Measurements from ENCODE around the gene NCKAP5L.

Gene NCKAP5L

DNA sequence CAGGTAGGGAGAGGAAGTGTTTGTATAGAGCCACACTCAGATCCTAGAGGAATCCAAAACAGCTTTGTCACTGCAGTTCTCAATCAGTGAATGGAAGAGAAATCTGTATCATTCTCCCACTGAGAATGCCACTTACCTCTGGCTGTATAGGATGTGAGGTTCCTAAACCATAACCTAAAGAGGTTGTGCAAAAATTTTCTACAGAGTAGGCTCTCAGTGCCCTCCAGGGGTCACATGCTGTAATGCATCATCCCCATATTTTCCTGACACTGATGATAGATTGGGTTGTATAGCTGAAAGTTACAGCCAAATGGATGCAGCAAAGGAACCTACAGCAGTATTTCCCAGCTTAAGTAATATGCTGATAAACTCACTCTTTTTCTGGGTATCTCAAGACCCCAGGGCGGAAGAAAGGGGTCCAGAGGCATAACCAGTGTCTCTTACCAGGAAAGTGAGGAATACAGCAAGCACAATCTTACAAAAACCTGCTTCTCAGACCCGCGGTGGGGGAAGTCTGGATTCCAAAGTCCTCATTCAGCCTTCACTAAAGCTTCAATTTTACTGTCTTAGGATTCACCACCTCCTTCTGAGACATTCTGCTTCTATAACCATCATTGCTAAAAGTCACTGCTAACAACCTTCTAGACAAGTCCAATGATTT is 10.9 kb upstream of the NCKAP5L start:
- Histone ChIP-seq H3K4me2 (ENCODE audit: low read depth, low read length) (no peak overlapping the region), H4K20me1 (ENCODE audit: insufficient read depth, low read length) (no peaks in the 10 kb centered on the region), H3K9me3 (replicated peaks; ENCODE audit: insufficient read depth, low read length) (no peaks in the 10 kb centered on the region), H3K27ac (ENCODE audit: low read length) (no peak overlapping the region), H3F3A (ENCODE audit: insufficient read depth, low read length) (peaks cover 16% of the 10 kb centered on the region; the same call in 1 of the 2 replicates), H3K27me3 (replicated peaks; ENCODE audit: insufficient read depth, low read length) (no peaks in the 10 kb centered on the region), H3K9me2 (replicated peaks; ENCODE audit: insufficient read depth, low read length) (no peaks in the 10 kb centered on the region), H3K79me2 (ENCODE audit: low read length) (peaks cover 12% of the 10 kb centered on the region), H3K9ac (ENCODE audit: low read length) (no peak overlapping the region), H3K36me3 (replicated peaks; ENCODE audit: insufficient read depth, low read length) (no peaks in the 10 kb centered on the region), H3K4me3 (ENCODE audit: low read length) (no peak overlapping the region), H3K4me1 (ENCODE audit: low read length) (peaks cover 19% of the 10 kb centered on the region), H2AFZ (ENCODE audit: low read length) (no peak overlapping the region)
- no peak for TF ChIP-seq EZH2 (optimal IDR thresholded peaks at IDR 0.05; ENCODE audit: low read depth, low read length)
- TF ChIP-seq CTCF (IDR thresholded peaks at IDR 0.05; ENCODE audit: low read length): peak; percentile 72
- DNase-seq: peak; percentile 58

GRCh38 chr12:49832836-49833421 is 4.7 kb upstream of the NCKAP5L start:
- no peaks in the 10 kb centered on the region for H3K36me3 ChIP-seq (replicated peaks; ENCODE audit: insufficient read depth, low read length)
- H2AFZ ChIP-seq (ENCODE audit: low read length): no peak overlapping the region
- peaks cover 38% of the 10 kb centered on the region for H3K27me3 ChIP-seq (replicated peaks; ENCODE audit: insufficient read depth, low read length)
- no peak overlapping the region for H3K4me3 ChIP-seq (ENCODE audit: low read length)
- H4K20me1 ChIP-seq (ENCODE audit: insufficient read depth, low read length): no peaks in the 10 kb centered on the region
- H3K9me2 ChIP-seq (replicated peaks; ENCODE audit: insufficient read depth, low read length): no peaks in the 10 kb centered on the region
- H3F3A ChIP-seq (ENCODE audit: insufficient read depth, low read length): no peaks in the 10 kb centered on the region
- no peak overlapping the region for H3K27ac ChIP-seq (ENCODE audit: low read length)
- no peaks in the 10 kb centered on the region for H3K9me3 ChIP-seq (replicated peaks; ENCODE audit: insufficient read depth, low read length)
- H3K79me2 ChIP-seq (ENCODE audit: low read length): no peaks in the 10 kb centered on the region
- no peak overlapping the region for H3K4me2 ChIP-seq (ENCODE audit: low read depth, low read length)
- TF ChIP-seq CTCF (IDR thresholded peaks at IDR 0.05; ENCODE audit: low read length): no peak
- TF ChIP-seq EZH2phosphoT487 (IDR thresholded peaks at IDR 0.05; ENCODE audit: low read length): no peak
- no peak for TF ChIP-seq EZH2 (optimal IDR thresholded peaks at IDR 0.05; ENCODE audit: low read depth, low read length)
- H3K4me1 ChIP-seq (ENCODE audit: low read length): peaks cover 12% of the 10 kb centered on the region
- DNase-seq: no peak
- H3K9ac ChIP-seq (ENCODE audit: low read length): no peak overlapping the region

GRCh38 chr12:49831717-49832116 is 3.5 kb upstream of the NCKAP5L start:
- peaks cover 48% of the 10 kb centered on the region for H3K27me3 ChIP-seq (replicated peaks; ENCODE audit: insufficient read depth, low read length)

More at GRCh38 chr12:49831717-49832116, 3.5 kb upstream of the NCKAP5L start:
- DNase-seq: no peak
- no peaks in the 10 kb centered on the region for H3K36me3 ChIP-seq (replicated peaks; ENCODE audit: insufficient read depth, low read length)
- no peak overlapping the region for H3K4me3 ChIP-seq (ENCODE audit: low read length)
- peaks cover 12% of the 10 kb centered on the region for H3K4me1 ChIP-seq (ENCODE audit: low read length)
- no peaks in the 10 kb centered on the region for H3K79me2 ChIP-seq (ENCODE audit: low read length)
- no peak overlapping the region for H3K27ac ChIP-seq (ENCODE audit: low read length)
- H3K9me3 ChIP-seq (replicated peaks; ENCODE audit: insufficient read depth, low read length): no peaks in the 10 kb centered on the region
- H3F3A ChIP-seq (ENCODE audit: insufficient read depth, low read length): no peaks in the 10 kb centered on the region; the same call in 1 of the 2 replicates
- TF ChIP-seq CTCF (IDR thresholded peaks at IDR 0.05; ENCODE audit: low read length) (no peak), EZH2phosphoT487 (IDR thresholded peaks at IDR 0.05; ENCODE audit: low read length) (no peak), EZH2 (optimal IDR thresholded peaks at IDR 0.05; ENCODE audit: low read depth, low read length) (no peak)
- H3K9me2 ChIP-seq (replicated peaks; ENCODE audit: insufficient read depth, low read length): no peaks in the 10 kb centered on the region
- no peak overlapping the region for H3K9ac ChIP-seq (ENCODE audit: low read length)
- H4K20me1 ChIP-seq (ENCODE audit: insufficient read depth, low read length): no peaks in the 10 kb centered on the region
- H3K4me2 ChIP-seq (ENCODE audit: low read depth, low read length): no peak overlapping the region
- no peak overlapping the region for H2AFZ ChIP-seq (ENCODE audit: low read length)

All from MM.1S (cell line).